Lung (tissue), 12 donors: ENCODE results near the gene IL27RA. TPM values are rescaled to one million over a fixed set of nuclear protein-coding genes. Genes with fewer than 3 reads are reported as not detected.

Source experiments
- ATAC-seq: fragments of 200-7000 bp; cut with Tn5 transposase; one replicate; pipeline ENCODE4 v1.9.1; 2020; ENCODE audit warnings: moderate number of reproducible peaks; ENCODE audit not compliant: insufficient read depth, low FRiP score
- DNase-seq, 3 donors: peaks; one replicate each; pipeline ENCODE4 v3.0.0-alpha.2; 2013 to 2017
- H3K27ac ChIP-seq, 2 donors: one replicate each; pipeline ENCODE4 v1.5.1; 2013; ENCODE audit warnings: mild to moderate bottlenecking in 2 of 2, moderate library complexity in 2 of 2, control low read depth in 1 of 2, inconsistent platforms in 1 of 2, low read depth in 1 of 2, low read length in 1 of 2
- H3K27me3 ChIP-seq, 3 donors: one replicate each; pipeline ENCODE4 v1.5.1; 2013; ENCODE audit warnings: low read length in 2 of 3; ENCODE audit not compliant: control insufficient read depth in 3 of 3, insufficient read depth in 3 of 3
- H3K36me3 ChIP-seq, 4 donors: one replicate each; pipeline ENCODE4 v1.5.1; 2013; ENCODE audit warnings: low read length in 4 of 4, mild to moderate bottlenecking in 1 of 4, moderate library complexity in 1 of 4; ENCODE audit not compliant: control insufficient read depth in 4 of 4, insufficient read depth in 4 of 4
- H3K4me1 ChIP-seq, 5 donors: one replicate each; pipeline ENCODE4 v1.5.1; 2013; ENCODE audit warnings: low read length in 5 of 5, mild to moderate bottlenecking in 2 of 5, moderate library complexity in 1 of 5; ENCODE audit not compliant: control insufficient read depth in 5 of 5, insufficient read depth in 5 of 5
- H3K4me3 ChIP-seq: one replicate; pipeline ENCODE4 v1.5.1; 2013; ENCODE audit warnings: mild to moderate bottlenecking, control low read depth, moderate library complexity
- H3K9ac ChIP-seq, 2 donors: one replicate each; pipeline ENCODE4 v1.5.1; 2013; ENCODE audit warnings: low read length in 2 of 2, control low read depth in 1 of 2; ENCODE audit not compliant: insufficient read depth in 1 of 2
- H3K9me3 ChIP-seq, 4 donors: one replicate each; pipeline ENCODE4 v1.5.1; 2013; ENCODE audit warnings: low read length in 3 of 4, mild to moderate bottlenecking in 1 of 4, moderate library complexity in 1 of 4; ENCODE audit not compliant: control insufficient read depth in 4 of 4, insufficient read depth in 3 of 4
- CTCF ChIP-seq: IDR thresholded peaks from 2 replicates; pipeline ENCODE4 v1.5.1; 2012; ENCODE audit warnings: mild to moderate bottlenecking; ENCODE audit errors: control extremely low read depth, extremely low read depth
- WGBS, 2 donors: extraction: QIAGEN DNeasy Blood & Tissue Kit; methylation state at CpG; one replicate each; pipeline ENCODE4 v1.1.7; 2013; 5-methylcytosine and 5-hydroxymethylcytosine counted together
- polyA plus RNA-seq, 2 donors: library from polyadenylated mRNA; stranded (reverse); fragments of 200-250 nt; gene quantifications; one replicate each; pipeline ENCODE4 v1.2.1, GENCODE V29; 2013
- total RNA-seq, 2 donors: library from RNA; depleted of rRNA in 1 of 2; stranded (reverse); fragments of >200 nt in 1 of 2; gene quantifications; one replicate each; pipeline ENCODE4 v1.2.1, GENCODE V29; 2014 to 2021
- donor health status: control.
- donor health status: control.
- donor health status: Bipolar disorder and iron deficiency.
- donor health status: healthy.
- donor health status: DM: yes; HTN: yes; CAD: no.

The IL27RA gene
- total and polyA plus RNA-seq, 4 donors = 7.0 to 22.7 (median 15.0) TPM

GRCh38 chr19:14090509-14091080, 59.0 kb downstream of the IL27RA start, which contains the start of gene SAMD1:
TSS of gene SAMD1 (minus strand) at chr19:14090751.
- H3K36me3 ChIP-seq = peaks cover 0 to 20% (median 9%) of the 10 kb centered on the region in 4 donors
- H3K4me1 ChIP-seq = peaks cover 0 to 9% (median 0%) of the 10 kb centered on the region in 5 donors
- peak within 1 kb of the TSS in 1 of 2 donors; percentile 71 for H3K9ac ChIP-seq
- peak within 1 kb of the TSS; percentile 92 to 94 for H3K27ac ChIP-seq
- H3K4me3 ChIP-seq = peak within 1 kb of the TSS; percentile 77
- H3K9me3 ChIP-seq = peaks cover 0 to 9% (median 2%) of the 10 kb centered on the region in 4 donors
- no peak for TF ChIP-seq CTCF
- ATAC-seq (peak; percentile 61), DNase-seq (peak; percentile 95 to 98 (median 95))
- H3K27me3 ChIP-seq = no peaks in the 10 kb centered on the region
- 0 to 2% methylated on average over 14 to 52 of the region's 65 CpGs for WGBS, 2 donors

- H3K27me3 ChIP-seq = no peaks in the 10 kb centered on the region
- 0% methylated on average over 40 to 70 of the region's 72 CpGs for WGBS, 2 donors
- H3K9me3 ChIP-seq = peaks cover 0 to 9% (median 2%) of the 10 kb centered on the region in 4 donors
- peak overlapping the region; percentile 77 for H3K4me3 ChIP-seq
- H3K9ac ChIP-seq = peak overlapping the region in 1 of 2 donors; percentile 71
- peak; percentile 84 to 88 (median 86) for DNase-seq
- H3K27ac ChIP-seq = peak overlapping the region; percentile 92 to 94
- H3K36me3 ChIP-seq = peaks cover 1 to 20% (median 9%) of the 10 kb centered on the region in 4 donors
- peak; percentile 85 for ATAC-seq
- peaks cover 0 to 9% (median 0%) of the 10 kb centered on the region in 5 donors for H3K4me1 ChIP-seq
- no peak for TF ChIP-seq CTCF
Measured at GRCh38 chr19:14091081-14091812, 59.7 kb downstream of the IL27RA start.

- no peaks in the 10 kb centered on the region for H3K27me3 ChIP-seq
- H3K9ac ChIP-seq = peak overlapping the region in 1 of 2 donors; percentile 71
- no peak for TF ChIP-seq CTCF
- WGBS, 2 donors = 11 to 19% methylated on average over 14 to 15 of the region's 15 CpGs
- H3K4me3 ChIP-seq = no peak overlapping the region
- H3K9me3 ChIP-seq = peaks cover 0 to 9% (median 2%) of the 10 kb centered on the region in 4 donors
- H3K36me3 ChIP-seq = peaks cover 7 to 27% (median 15%) of the 10 kb centered on the region in 4 donors
- ATAC-seq (no peak), DNase-seq (peak; percentile 37 to 48 (median 40))
- H3K27ac ChIP-seq = peak overlapping the region in 1 of 2 donors; percentile 21
- peaks cover 0 to 9% (median 0%) of the 10 kb centered on the region in 5 donors for H3K4me1 ChIP-seq
Measured at GRCh38 chr19:14091813-14092462, 60.4 kb downstream of the IL27RA start.
